Panc1 (cell line): ENCODE measurements around the gene EIF5A.

Experiments used
- POLR2AphosphoS5 ChIP-seq: IDR thresholded peaks from 2 replicates; pipeline ENCODE4 v1.6.1; 2012; ENCODE audit warnings: mild to moderate bottlenecking, low read depth, low read length, moderate library complexity
- TF ChIP-seq, protein P1 (sequence below): fragments of 450-650 bp; IDR thresholded peaks from 2 replicates; pipeline ENCODE4 v1.5.1; 2017; ENCODE audit warnings: mild to moderate bottlenecking
- TF ChIP-seq, protein P2 (sequence below), 2 experiments: IDR thresholded peaks; 2 replicates each; pipeline ENCODE4 v1.6.1; 2011 to 2012; ENCODE audit warnings: low read depth in 2 of 2, control low read depth in 1 of 2, low read length in 1 of 2, mild to moderate bottlenecking in 1 of 2, moderate library complexity in 1 of 2; ENCODE audit not compliant: insufficient read depth in 1 of 2

DNA sequence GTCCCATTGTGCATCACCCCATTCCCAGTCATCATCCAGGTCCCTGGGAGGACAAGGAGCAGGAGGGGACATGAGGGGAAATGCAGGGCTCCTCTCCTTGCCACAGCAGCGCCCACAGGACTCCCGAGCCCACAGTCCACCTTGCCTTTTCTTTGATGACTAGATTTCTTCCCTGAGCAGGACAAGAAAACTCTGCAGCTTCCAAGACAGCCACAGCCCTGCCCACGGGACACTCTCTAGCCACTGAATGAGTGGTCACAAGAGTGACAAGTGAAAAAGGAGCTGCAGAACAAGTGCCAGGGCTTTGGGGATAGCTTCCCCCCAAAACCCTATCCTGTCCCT lies 17.0 kb downstream of the EIF5A start:
- TF ChIP-seq, protein P1, sequence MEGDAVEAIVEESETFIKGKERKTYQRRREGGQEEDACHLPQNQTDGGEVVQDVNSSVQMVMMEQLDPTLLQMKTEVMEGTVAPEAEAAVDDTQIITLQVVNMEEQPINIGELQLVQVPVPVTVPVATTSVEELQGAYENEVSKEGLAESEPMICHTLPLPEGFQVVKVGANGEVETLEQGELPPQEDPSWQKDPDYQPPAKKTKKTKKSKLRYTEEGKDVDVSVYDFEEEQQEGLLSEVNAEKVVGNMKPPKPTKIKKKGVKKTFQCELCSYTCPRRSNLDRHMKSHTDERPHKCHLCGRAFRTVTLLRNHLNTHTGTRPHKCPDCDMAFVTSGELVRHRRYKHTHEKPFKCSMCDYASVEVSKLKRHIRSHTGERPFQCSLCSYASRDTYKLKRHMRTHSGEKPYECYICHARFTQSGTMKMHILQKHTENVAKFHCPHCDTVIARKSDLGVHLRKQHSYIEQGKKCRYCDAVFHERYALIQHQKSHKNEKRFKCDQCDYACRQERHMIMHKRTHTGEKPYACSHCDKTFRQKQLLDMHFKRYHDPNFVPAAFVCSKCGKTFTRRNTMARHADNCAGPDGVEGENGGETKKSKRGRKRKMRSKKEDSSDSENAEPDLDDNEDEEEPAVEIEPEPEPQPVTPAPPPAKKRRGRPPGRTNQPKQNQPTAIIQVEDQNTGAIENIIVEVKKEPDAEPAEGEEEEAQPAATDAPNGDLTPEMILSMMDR, result no peak; the same call in 1 of the 2 replicates
- TF ChIP-seq POLR2AphosphoS5, result no peak
- TF ChIP-seq, protein P2, sequence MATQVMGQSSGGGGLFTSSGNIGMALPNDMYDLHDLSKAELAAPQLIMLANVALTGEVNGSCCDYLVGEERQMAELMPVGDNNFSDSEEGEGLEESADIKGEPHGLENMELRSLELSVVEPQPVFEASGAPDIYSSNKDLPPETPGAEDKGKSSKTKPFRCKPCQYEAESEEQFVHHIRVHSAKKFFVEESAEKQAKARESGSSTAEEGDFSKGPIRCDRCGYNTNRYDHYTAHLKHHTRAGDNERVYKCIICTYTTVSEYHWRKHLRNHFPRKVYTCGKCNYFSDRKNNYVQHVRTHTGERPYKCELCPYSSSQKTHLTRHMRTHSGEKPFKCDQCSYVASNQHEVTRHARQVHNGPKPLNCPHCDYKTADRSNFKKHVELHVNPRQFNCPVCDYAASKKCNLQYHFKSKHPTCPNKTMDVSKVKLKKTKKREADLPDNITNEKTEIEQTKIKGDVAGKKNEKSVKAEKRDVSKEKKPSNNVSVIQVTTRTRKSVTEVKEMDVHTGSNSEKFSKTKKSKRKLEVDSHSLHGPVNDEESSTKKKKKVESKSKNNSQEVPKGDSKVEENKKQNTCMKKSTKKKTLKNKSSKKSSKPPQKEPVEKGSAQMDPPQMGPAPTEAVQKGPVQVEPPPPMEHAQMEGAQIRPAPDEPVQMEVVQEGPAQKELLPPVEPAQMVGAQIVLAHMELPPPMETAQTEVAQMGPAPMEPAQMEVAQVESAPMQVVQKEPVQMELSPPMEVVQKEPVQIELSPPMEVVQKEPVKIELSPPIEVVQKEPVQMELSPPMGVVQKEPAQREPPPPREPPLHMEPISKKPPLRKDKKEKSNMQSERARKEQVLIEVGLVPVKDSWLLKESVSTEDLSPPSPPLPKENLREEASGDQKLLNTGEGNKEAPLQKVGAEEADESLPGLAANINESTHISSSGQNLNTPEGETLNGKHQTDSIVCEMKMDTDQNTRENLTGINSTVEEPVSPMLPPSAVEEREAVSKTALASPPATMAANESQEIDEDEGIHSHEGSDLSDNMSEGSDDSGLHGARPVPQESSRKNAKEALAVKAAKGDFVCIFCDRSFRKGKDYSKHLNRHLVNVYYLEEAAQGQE (IDR thresholded peaks at IDR 0.05; ENCODE audit: insufficient read depth in 1 of 2, low read depth in 2 of 2, low read length in 1 of 2), result no peak
